ENCODE measurements around the gene SLK.

DNA sequence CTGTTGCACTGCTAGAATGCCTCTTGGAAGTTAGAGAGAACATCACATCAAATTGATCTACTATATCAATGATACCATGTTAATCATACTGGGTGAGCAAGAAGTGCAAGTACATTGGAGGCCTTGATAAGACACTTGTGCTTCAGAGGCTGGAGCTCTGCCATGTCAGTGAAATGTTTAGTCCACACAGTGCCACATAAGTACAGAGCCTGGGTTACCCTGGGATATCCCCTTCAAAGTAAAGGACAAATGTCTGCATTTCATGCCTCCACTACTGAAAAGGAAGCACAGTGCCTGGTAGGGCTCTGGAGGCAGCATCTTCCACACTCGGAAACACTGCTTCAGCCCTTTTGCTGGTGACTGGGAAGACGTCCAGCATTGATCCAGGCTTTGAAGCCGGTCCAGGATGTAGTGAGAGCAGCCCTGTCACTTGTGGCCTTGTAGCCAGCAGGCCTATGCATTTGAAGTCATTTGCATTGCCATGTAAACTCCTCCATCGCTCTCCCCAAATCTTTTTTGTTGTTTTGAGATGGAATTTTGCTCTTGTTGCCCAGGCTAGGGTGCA lies 33.3 kb upstream of the SLK start:
- TF ChIP-seq, protein P1, sequence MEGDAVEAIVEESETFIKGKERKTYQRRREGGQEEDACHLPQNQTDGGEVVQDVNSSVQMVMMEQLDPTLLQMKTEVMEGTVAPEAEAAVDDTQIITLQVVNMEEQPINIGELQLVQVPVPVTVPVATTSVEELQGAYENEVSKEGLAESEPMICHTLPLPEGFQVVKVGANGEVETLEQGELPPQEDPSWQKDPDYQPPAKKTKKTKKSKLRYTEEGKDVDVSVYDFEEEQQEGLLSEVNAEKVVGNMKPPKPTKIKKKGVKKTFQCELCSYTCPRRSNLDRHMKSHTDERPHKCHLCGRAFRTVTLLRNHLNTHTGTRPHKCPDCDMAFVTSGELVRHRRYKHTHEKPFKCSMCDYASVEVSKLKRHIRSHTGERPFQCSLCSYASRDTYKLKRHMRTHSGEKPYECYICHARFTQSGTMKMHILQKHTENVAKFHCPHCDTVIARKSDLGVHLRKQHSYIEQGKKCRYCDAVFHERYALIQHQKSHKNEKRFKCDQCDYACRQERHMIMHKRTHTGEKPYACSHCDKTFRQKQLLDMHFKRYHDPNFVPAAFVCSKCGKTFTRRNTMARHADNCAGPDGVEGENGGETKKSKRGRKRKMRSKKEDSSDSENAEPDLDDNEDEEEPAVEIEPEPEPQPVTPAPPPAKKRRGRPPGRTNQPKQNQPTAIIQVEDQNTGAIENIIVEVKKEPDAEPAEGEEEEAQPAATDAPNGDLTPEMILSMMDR (conservative IDR thresholded peaks at IDR 0.05; ENCODE audit: low read length) = no peak
- no peak for TF ChIP-seq EZH2phosphoT487 (IDR thresholded peaks at IDR 0.05; ENCODE audit: borderline replicate concordance, low read depth, low read length)
